DND-41 (cell line): Measurements from ENCODE around the gene PFN1.
"Not testable (repeated sequence)": the region's sequence is repeated elsewhere in the genome, so short reads cannot be mapped to it uniquely, and the experiment has no call there.

Experiments used
- ATAC-seq: fragments of 200-7000 bp; cut with Tn5 transposase; 3 replicates; pipeline ENCODE4 v1.9.1; 2021; ENCODE audit warnings: low read depth; ENCODE audit not compliant: insufficient read depth
- DNase-seq: peaks from one replicate; pipeline ENCODE4 v3.0.0-alpha.2; 2020
- H2AFZ ChIP-seq: 2 replicates; pipeline ENCODE4 v1.6.0; 2012; ENCODE audit warnings: low read depth, low read length
- H3K27ac ChIP-seq: 2 replicates; pipeline ENCODE4 v1.5.1; 2012; ENCODE audit warnings: low read length, inconsistent platforms
- H3K27me3 ChIP-seq: fragments of 200-600 bp; sonication (generic); 2 replicates; pipeline ENCODE4 v1.6.0; 2012; ENCODE audit warnings: low read length, mild to moderate bottlenecking, inconsistent platforms; ENCODE audit not compliant: insufficient read depth, poor library complexity
- H3K36me3 ChIP-seq: 2 replicates; pipeline ENCODE4 v1.5.1; 2012; ENCODE audit warnings: low read length, inconsistent platforms; ENCODE audit not compliant: insufficient read depth
- H3K4me1 ChIP-seq: 2 replicates; pipeline ENCODE4 v1.5.1; 2012; ENCODE audit warnings: mild to moderate bottlenecking, low read length; ENCODE audit not compliant: insufficient read depth
- H3K4me2 ChIP-seq: 2 replicates; pipeline ENCODE4 v1.6.0; 2012; ENCODE audit warnings: mild to moderate bottlenecking, moderate library complexity, low read length, inconsistent platforms; ENCODE audit not compliant: insufficient read depth
- H3K4me3 ChIP-seq, 2 experiments: fragments of 200-600 bp in 1 of 2; shearing (Covaris generic) in 1 of 2; 2 replicates each; pipeline ENCODE4 v1.5.1; 2012 to 2016; ENCODE audit warnings: inconsistent platforms in 2 of 2, low read length in 2 of 2, mild to moderate bottlenecking in 2 of 2, low read depth in 1 of 2, moderate library complexity in 1 of 2
- H3K79me2 ChIP-seq: 2 replicates; pipeline ENCODE4 v1.6.0; 2012; ENCODE audit warnings: low read length, inconsistent platforms; ENCODE audit not compliant: insufficient read depth
- H3K9ac ChIP-seq: 2 replicates; pipeline ENCODE4 v1.6.0; 2012; ENCODE audit warnings: low read depth, mild to moderate bottlenecking, inconsistent platforms, low read length, moderate library complexity
- H3K9me3 ChIP-seq: 2 replicates; pipeline ENCODE4 v1.5.1; 2012; ENCODE audit warnings: low read length, moderate library complexity, mild to moderate bottlenecking, inconsistent platforms; ENCODE audit not compliant: insufficient read depth, severe bottlenecking
- H4K20me1 ChIP-seq: 2 replicates; pipeline ENCODE4 v1.6.0; 2012; ENCODE audit warnings: low read length; ENCODE audit not compliant: insufficient read depth
- CTCF ChIP-seq: IDR thresholded peaks from 2 replicates; pipeline ENCODE4 v1.5.1; 2012; ENCODE audit warnings: borderline replicate concordance, low read length, moderate library complexity, mild to moderate bottlenecking; ENCODE audit not compliant: poor library complexity, severe bottlenecking; ENCODE audit errors: extremely low read depth
- EZH2 ChIP-seq: IDR thresholded peaks from 3 replicates; pipeline ENCODE4 v1.6.1; 2012; ENCODE audit warnings: borderline replicate concordance, low read depth, mild to moderate bottlenecking, moderate library complexity, low read length, inconsistent platforms; ENCODE audit not compliant: severe bottlenecking

Gene PFN1

DNA sequence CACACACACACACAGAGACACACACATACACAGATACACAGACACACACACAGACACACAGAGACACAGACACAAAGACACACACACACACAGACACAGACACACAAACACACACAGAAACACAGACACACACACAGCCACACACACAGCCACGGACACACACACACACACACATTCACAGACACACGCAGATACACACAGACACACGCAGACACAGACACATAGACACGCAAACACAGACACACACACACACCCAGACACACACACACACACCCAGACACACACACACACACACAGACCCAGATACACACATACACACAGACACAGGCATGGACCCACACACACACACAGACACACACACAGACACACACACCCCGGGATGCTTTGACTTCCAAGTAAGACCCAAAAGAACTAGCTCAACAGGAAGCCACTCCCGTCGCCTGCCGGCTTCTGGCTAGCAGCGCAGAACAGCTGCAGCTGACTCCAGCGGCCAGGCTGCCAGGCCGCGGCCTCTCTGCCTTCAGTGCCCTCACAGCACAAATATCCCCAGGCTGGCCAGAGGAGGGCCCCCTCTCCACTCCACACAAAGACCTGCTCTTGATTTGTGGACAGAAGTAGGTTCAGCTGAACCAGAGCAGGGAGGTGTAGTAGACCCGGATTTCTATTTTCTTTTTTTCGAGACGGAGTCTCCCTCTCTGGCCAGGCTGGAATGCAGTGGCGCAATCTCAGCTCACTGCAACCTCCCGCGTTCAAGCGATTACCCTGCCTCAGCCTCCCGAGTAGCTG, 39.4 kb downstream of the PFN1 start:
- no peak overlapping the region for H3K4me2 ChIP-seq
- H3K27ac ChIP-seq: no peak overlapping the region
- no peak overlapping the region for H2AFZ ChIP-seq
- H3K9me3 ChIP-seq: no peaks in the 10 kb centered on the region
- H3K79me2 ChIP-seq: no peaks in the 10 kb centered on the region
- no peaks in the 10 kb centered on the region for H3K36me3 ChIP-seq
- TF ChIP-seq CTCF (peak; percentile 57), EZH2 (no peak)
- DNase-seq (peak; percentile 61), ATAC-seq (peak; percentile 85)
- peaks cover 2% of the 10 kb centered on the region for H3K4me1 ChIP-seq
- no peaks in the 10 kb centered on the region for H3K27me3 ChIP-seq
- H3K4me3 ChIP-seq: no peak overlapping the region
- no peak overlapping the region for H3K9ac ChIP-seq
- no peaks in the 10 kb centered on the region for H4K20me1 ChIP-seq

GRCh38 chr17:4908301-4908700, 40.0 kb downstream of the PFN1 start:
- Histone ChIP-seq H2AFZ (no peak overlapping the region), H3K27ac (no peak overlapping the region), H3K4me1 (peaks cover 8% of the 10 kb centered on the region), H3K9me3 (no peaks in the 10 kb centered on the region), H3K4me3 (no peak overlapping the region), H4K20me1 (no peaks in the 10 kb centered on the region), H3K9ac (no peak overlapping the region), H3K27me3 (no peaks in the 10 kb centered on the region), H3K36me3 (no peaks in the 10 kb centered on the region), H3K4me2 (no peak overlapping the region), H3K79me2 (no peaks in the 10 kb centered on the region)
- ATAC-seq: no peak
- no peak for DNase-seq
- no peak for TF ChIP-seq EZH2
- TF ChIP-seq CTCF: no peak

- not testable (repeated sequence) for H3K36me3 ChIP-seq, ATAC-seq, H2AFZ ChIP-seq, H3K9ac ChIP-seq, H3K27me3 ChIP-seq, DNase-seq, H4K20me1 ChIP-seq, H3K4me3 ChIP-seq, H3K79me2 ChIP-seq, H3K4me2 ChIP-seq, H3K27ac ChIP-seq, H3K9me3 ChIP-seq
- peaks cover 20% of the 10 kb centered on the region for H3K4me1 ChIP-seq
Measured at GRCh38 chr17:4906642-4907041, 41.7 kb downstream of the PFN1 start.

DNA sequence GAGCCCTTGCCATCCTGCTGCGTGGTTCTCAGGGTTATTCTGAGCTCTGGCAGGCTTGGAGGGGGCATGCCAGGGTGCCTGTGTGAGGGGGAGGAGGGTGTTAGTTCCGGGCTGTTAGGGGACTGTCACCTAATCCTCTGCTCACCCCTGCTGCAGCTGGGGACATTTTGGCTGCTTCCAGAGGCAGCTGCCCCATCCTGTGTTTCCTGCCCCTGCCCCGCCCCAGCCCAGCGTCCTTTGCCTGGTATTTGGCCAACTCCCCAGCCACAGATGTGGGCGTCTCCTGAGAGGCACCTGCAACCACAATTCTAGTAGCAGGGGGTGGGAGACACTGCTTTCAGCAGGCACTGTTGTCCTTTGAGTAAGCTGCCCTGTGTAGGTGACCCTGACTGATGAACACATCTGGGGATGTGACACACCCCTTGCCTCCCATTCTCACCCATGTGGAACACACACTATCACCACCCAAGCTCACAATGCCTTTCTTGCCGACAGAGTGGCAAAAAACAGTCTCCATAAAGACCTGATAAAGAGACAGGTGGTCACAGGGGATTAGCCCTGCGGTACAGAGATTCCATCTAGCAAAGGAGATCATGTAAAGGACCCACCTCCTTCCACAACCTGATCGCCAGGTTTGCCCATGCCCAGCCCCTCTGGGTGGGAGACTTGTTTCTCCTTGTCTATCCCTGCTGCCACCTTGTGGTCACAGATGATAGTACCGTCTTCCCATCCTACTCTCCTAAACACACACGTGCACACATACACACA, 45.1 kb downstream of the PFN1 start, which contains the start of gene CHRNE:
Gene CHRNE (minus strand): TSS at position 48 of the 768 bp plus-strand sequence. CDS start 35 bp downstream, at position 13.
- H3K27ac ChIP-seq: peak within 1 kb of the TSS; percentile 40
- peak within 1 kb of the TSS; percentile 51 for H2AFZ ChIP-seq
- peak; percentile 82 for DNase-seq

More for the DNA sequence above, 45.1 kb downstream of the PFN1 start, which contains the start of gene CHRNE:
- H3K9ac ChIP-seq: no peak within 1 kb of the TSS
- no peaks in the 10 kb centered on the region for H3K27me3 ChIP-seq
- ATAC-seq: peak; percentile 83
- no peaks in the 10 kb centered on the region; the same call in 1 of the 2 replicates for H4K20me1 ChIP-seq
- no peaks in the 10 kb centered on the region for H3K79me2 ChIP-seq
- peak within 1 kb of the TSS; percentile 46 for H3K4me2 ChIP-seq
- no peaks in the 10 kb centered on the region for H3K9me3 ChIP-seq
- TF ChIP-seq CTCF (peak; percentile 89), EZH2 (no peak)
- H3K4me3 ChIP-seq: no peak within 1 kb of the TSS
- H3K4me1 ChIP-seq: peaks cover 20% of the 10 kb centered on the region
- H3K36me3 ChIP-seq: no peaks in the 10 kb centered on the region
